Spleen (tissue), 11 donors: ENCODE measurements around the gene DHRS11. TPM values are rescaled to one million over a fixed set of nuclear protein-coding genes. Genes with fewer than 3 reads are reported as not detected.

Experiments used
- DNase-seq: peaks from one replicate; pipeline ENCODE4 v3.0.0-alpha.2; 2020
- H3K27ac ChIP-seq, 8 donors: fragments of 200-600 bp; sonication (generic) in 7 of 8; 1 replicate in 4 of 8; 2 replicates in 4 of 8; pipeline versions ENCODE4 v1.5.0 to v1.8.0; 2016 to 2021; ENCODE audit warnings: inconsistent platforms in 4 of 8, mild to moderate bottlenecking in 4 of 8, moderate library complexity in 1 of 8
- H3K27me3 ChIP-seq, 7 donors: fragments of 200-600 bp; sonication (generic) in 6 of 7; replicated peaks in 1 of 7; 1 replicate in 4 of 7; 2 replicates in 3 of 7; pipeline versions ENCODE4 v1.5.0 to v1.8.0; 2016 to 2021; ENCODE audit warnings: inconsistent platforms in 3 of 7, mild to moderate bottlenecking in 1 of 7
- H3K36me3 ChIP-seq, 6 donors: fragments of 200-600 bp; sonication (generic) in 5 of 6; 1 replicate in 4 of 6; 2 replicates in 2 of 6; pipeline versions ENCODE4 v1.5.0 to v1.8.0; 2016 to 2021; ENCODE audit warnings: inconsistent platforms in 2 of 6
- H3K4me1 ChIP-seq, 6 donors: fragments of 200-600 bp; sonication (generic) in 5 of 6; 1 replicate in 3 of 6; 2 replicates in 3 of 6; pipeline versions ENCODE4 v1.5.0 to v1.8.0; 2016 to 2021; ENCODE audit warnings: inconsistent platforms in 3 of 6
- H3K4me3 ChIP-seq, 8 donors: fragments of 200-600 bp; sonication (generic) in 7 of 8; 1 replicate in 4 of 8; 2 replicates in 4 of 8; pipeline versions ENCODE4 v1.5.0 to v1.8.0; 2016 to 2021; ENCODE audit warnings: inconsistent platforms in 4 of 8, mild to moderate bottlenecking in 4 of 8, moderate library complexity in 2 of 8
- H3K9me3 ChIP-seq, 8 donors: fragments of 200-600 bp; sonication (generic) in 7 of 8; 1 replicate in 4 of 8; 2 replicates in 4 of 8; pipeline versions ENCODE4 v1.5.0 to v1.8.0; 2016 to 2021; ENCODE audit warnings: inconsistent platforms in 4 of 8
- POLR2A ChIP-seq, 3 donors: fragments of 450-650 bp; IDR thresholded peaks; one replicate each; pipeline ENCODE4 v1.5.1; 2017; ENCODE audit warnings: antibody characterized with exemption in 3 of 3, mild to moderate bottlenecking in 1 of 3
- POLR2AphosphoS5 ChIP-seq, 3 donors: sonication (generic); formaldehyde crosslinking; IDR thresholded peaks; one replicate each; pipeline ENCODE4 v1.5.1; 2017; ENCODE audit warnings: antibody characterized with exemption in 3 of 3
- WGBS, 5 donors: extraction: QIAGEN DNeasy Blood & Tissue Kit in 3 of 5; methylation state at CpG; one replicate each; pipeline versions ENCODE4 v1.1.5 to v1.1.7; 2013 to 2018; 5-methylcytosine and 5-hydroxymethylcytosine counted together
- intact Hi-C: fragments of 100-400 bp; cut with DNase I; formaldehyde crosslinking; loops from one replicate; pipeline ENCODE4 v1.15.0; 2023; ENCODE audit warnings: low total_unique reads
- polyA plus RNA-seq, 3 donors: library from polyadenylated mRNA; stranded (reverse); fragments of 200-250 nt; gene quantifications; one replicate each; pipeline ENCODE4 v1.2.1, GENCODE V29; 2013
- total RNA-seq, 7 donors: library from RNA; depleted of rRNA in 3 of 7; stranded (reverse); fragments of >200 nt in 3 of 7; fragmentation: NEBNext Ultra II Directional in 4 of 7; extraction: Animal tissue kit (Norgen Biotek cat#: 25700) in 4 of 7; gene quantifications; one replicate each; pipeline versions ENCODE4 v1.1.0 to v1.2.1, GENCODE V29; 2016 to 2021
- TF ChIP-seq, protein P1 (sequence below), 11 experiments: fragments of 200-600 bp in 7 of 11; fragments of 450-650 bp in 4 of 11; sonication (generic) in 4 of 11; IDR thresholded peaks in 8 of 11; conservative IDR thresholded peaks in 3 of 11; 1 replicate in 7 of 11; 2 replicates in 4 of 11; pipeline versions ENCODE4 v1.4.0 to v1.8.0; 2016 to 2021; ENCODE audit warnings: antibody characterized with exemption in 11 of 11, inconsistent platforms in 4 of 11, mild to moderate bottlenecking in 1 of 11
- donor health status: healthy with polysubstance abuse.
- donor health status: DM: no; HTN: no; CAD: no; lungs with moderate emphysema.
- donor health status: DM: no; HTN: no; CAD: no.
- donor health status: Bipolar disorder and iron deficiency.
- donor health status: healthy.
- donor health status: DM: no; HTN: no; CAD: no.
- donor health status: DM: yes; HTN: yes; CAD: no.

Gene DHRS11
- total and polyA plus RNA-seq, 10 donors, result 3.9 to 7.8 (median 4.9) TPM

DNA sequence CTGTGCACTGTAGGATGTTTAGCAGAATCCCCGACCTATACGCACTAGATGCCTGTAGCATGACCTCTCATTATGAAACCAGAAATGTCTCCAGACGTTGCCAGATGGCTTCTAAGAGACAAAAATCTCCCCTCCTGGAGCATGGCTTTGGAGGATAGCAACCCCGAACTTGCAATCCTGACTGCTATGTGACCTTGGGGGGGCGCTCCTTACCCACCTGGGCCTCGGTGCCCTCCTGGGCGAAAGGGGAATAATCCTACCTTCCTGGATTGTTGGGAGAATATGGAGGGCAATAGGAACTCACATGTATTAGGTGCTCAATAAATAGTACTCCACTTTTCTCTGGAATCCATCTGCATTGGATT, 17.8 kb downstream of the DHRS11 start:
- H3K4me1 ChIP-seq, result peaks cover 0 to 28% (median 10%) of the 10 kb centered on the region in 6 donors
- no peaks in the 10 kb centered on the region for H3K27me3 ChIP-seq
- H3K36me3 ChIP-seq, result peaks cover 0 to 17% (median 3%) of the 10 kb centered on the region in 6 donors
- H3K4me3 ChIP-seq, result no peak overlapping the region
- 76 to 90% (median 82%) methylated on average over 7 of the region's 7 CpGs for WGBS, 5 donors
- TF ChIP-seq, protein P1, sequence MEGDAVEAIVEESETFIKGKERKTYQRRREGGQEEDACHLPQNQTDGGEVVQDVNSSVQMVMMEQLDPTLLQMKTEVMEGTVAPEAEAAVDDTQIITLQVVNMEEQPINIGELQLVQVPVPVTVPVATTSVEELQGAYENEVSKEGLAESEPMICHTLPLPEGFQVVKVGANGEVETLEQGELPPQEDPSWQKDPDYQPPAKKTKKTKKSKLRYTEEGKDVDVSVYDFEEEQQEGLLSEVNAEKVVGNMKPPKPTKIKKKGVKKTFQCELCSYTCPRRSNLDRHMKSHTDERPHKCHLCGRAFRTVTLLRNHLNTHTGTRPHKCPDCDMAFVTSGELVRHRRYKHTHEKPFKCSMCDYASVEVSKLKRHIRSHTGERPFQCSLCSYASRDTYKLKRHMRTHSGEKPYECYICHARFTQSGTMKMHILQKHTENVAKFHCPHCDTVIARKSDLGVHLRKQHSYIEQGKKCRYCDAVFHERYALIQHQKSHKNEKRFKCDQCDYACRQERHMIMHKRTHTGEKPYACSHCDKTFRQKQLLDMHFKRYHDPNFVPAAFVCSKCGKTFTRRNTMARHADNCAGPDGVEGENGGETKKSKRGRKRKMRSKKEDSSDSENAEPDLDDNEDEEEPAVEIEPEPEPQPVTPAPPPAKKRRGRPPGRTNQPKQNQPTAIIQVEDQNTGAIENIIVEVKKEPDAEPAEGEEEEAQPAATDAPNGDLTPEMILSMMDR (IDR thresholded peaks at IDR 0.05 in 8 of 11, conservative IDR thresholded peaks at IDR 0.05 in 3 of 11), result no peak
- no peak for TF ChIP-seq POLR2AphosphoS5 (IDR thresholded peaks at IDR 0.05)
- TF ChIP-seq POLR2A (IDR thresholded peaks at IDR 0.05), result no peak
- no peak overlapping the region for H3K27ac ChIP-seq
- intact Hi-C loops, result no loop called here
- DNase-seq, result no peak
- no peaks in the 10 kb centered on the region for H3K9me3 ChIP-seq

DNA sequence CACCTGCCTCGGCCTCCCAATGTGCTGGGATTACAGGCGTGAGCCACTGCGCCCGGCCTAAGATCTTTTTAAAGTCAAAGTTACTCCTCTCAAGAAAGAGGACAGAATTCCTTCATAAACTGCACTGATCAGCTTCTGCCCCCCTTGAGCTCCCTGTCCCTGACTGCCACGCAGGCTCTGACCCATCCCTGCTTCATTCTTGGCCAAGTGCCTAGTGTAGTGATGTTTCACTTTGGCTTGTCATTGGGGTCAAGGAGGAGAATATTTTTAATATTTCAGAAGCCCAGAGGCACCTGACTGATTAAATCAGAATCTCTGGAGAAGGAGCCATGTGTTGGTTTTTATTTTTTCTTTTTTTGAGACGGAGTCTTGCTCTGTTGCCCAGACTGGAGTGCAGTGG, 18.8 kb downstream of the DHRS11 start:
- WGBS, 5 donors, result 75 to 81% (median 80%) methylated on average over 6 of the region's 6 CpGs
- no peak for DNase-seq
- intact Hi-C loops, result no loop called here
- no peak overlapping the region for H3K4me3 ChIP-seq
- TF ChIP-seq POLR2A (IDR thresholded peaks at IDR 0.05) (no peak), POLR2AphosphoS5 (IDR thresholded peaks at IDR 0.05) (no peak)
- TF ChIP-seq, protein P1 (IDR thresholded peaks at IDR 0.05 in 8 of 11, conservative IDR thresholded peaks at IDR 0.05 in 3 of 11), result no peak
- H3K27me3 ChIP-seq, result no peaks in the 10 kb centered on the region
- H3K36me3 ChIP-seq, result peaks cover 0 to 17% (median 3%) of the 10 kb centered on the region in 6 donors
- H3K27ac ChIP-seq, result no peak overlapping the region
- no peaks in the 10 kb centered on the region for H3K9me3 ChIP-seq
- H3K4me1 ChIP-seq, result peaks cover 0 to 19% (median 7%) of the 10 kb centered on the region in 6 donors

DNA sequence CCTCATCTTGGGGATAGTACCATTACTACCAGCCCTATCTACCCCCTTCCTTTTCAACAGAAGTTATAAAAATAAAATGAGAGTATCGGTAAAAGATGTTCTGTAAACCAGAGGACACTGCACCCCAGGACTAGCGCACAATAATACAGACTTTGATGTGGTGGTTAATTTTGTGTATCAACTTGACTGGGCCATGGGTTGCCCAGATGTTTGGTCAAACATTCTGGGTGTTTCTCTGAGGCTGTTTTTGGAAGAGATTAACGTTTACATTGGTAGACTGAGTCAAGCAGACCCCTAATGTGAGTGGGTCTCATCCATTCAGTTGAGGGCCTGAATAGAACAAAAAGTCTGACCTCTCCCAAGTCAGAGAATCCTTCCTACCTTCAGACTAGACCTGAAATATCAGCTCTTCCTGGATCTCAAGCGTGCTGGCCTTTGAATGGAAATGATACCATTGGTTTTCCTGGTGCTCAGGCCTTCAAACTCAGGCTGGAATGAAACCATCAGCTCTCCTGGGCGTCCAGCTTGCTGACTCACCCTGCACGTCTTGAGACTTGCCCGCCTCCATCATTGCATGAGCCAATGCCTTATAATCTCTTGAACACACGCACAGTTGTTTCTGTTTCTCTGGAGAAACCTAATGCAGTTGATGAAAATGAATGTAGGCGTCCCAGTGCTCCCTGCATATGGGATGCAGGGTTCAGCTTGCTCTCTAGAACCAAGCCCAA, 19.8 kb downstream of the DHRS11 start:
- intact Hi-C loops, result no loop called here
- no peak overlapping the region for H3K27ac ChIP-seq
- no peaks in the 10 kb centered on the region for H3K9me3 ChIP-seq
- no peak overlapping the region for H3K4me3 ChIP-seq
- H3K27me3 ChIP-seq, result no peaks in the 10 kb centered on the region
- peaks cover 0 to 12% (median 7%) of the 10 kb centered on the region in 6 donors for H3K4me1 ChIP-seq
- H3K36me3 ChIP-seq, result peaks cover 0 to 17% (median 3%) of the 10 kb centered on the region in 6 donors
- TF ChIP-seq POLR2AphosphoS5 (IDR thresholded peaks at IDR 0.05) (no peak), POLR2A (IDR thresholded peaks at IDR 0.05) (no peak)
- TF ChIP-seq, protein P1 (IDR thresholded peaks at IDR 0.05 in 8 of 11, conservative IDR thresholded peaks at IDR 0.05 in 3 of 11), result no peak
- WGBS, 5 donors, result 78 to 87% (median 84%) methylated on average over 9 of the region's 9 CpGs
- DNase-seq, result no peak

DNA sequence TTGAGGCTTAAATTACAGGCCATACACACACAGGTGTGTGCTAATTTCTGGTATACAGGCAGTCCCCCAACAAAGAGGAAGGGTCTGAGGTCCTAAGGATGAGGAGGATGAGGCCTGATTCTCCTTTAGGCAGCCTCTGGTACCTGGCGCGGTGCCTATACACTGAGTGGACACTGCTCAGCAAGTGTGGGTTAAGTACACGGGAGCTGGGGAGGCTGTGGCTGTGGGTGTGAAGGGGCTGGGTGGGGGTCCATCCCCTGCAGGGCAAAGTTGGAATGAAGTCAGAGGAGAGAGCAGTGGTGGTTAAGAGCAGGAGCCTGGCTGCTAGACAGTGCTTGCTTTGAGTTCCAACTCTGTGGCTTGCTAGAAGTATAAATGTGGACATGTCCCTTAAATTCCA, 20.6 kb downstream of the DHRS11 start:
- peaks cover 0 to 12% (median 7%) of the 10 kb centered on the region in 6 donors for H3K4me1 ChIP-seq
- H3K9me3 ChIP-seq, result no peaks in the 10 kb centered on the region
- WGBS, 5 donors, result 75 to 88% (median 85%) methylated on average over 3 of the region's 3 CpGs
- no peak for TF ChIP-seq POLR2AphosphoS5 (IDR thresholded peaks at IDR 0.05)
- no peak for TF ChIP-seq POLR2A (IDR thresholded peaks at IDR 0.05)
- TF ChIP-seq, protein P1 (IDR thresholded peaks at IDR 0.05 in 8 of 11, conservative IDR thresholded peaks at IDR 0.05 in 3 of 11), result no peak
- no peak for DNase-seq
- no peak overlapping the region for H3K27ac ChIP-seq
- intact Hi-C loops, result no loop called here
- peaks cover 0 to 17% (median 3%) of the 10 kb centered on the region in 6 donors for H3K36me3 ChIP-seq
- H3K27me3 ChIP-seq, result no peaks in the 10 kb centered on the region
- H3K4me3 ChIP-seq, result no peak overlapping the region
